ENCODE measurements around the gene DEDD2. TPM values are rescaled to one million over a fixed set of nuclear protein-coding genes. Genes with fewer than 3 reads are reported as not detected.
A peak's percentile ranks its signal among the peaks of the same experiment; 100 is the strongest.

The DEDD2 gene
- polyA plus RNA-seq, 1 of the 3 experiments (the other 2 are of a cell fraction), result 30.2 TPM

DNA sequence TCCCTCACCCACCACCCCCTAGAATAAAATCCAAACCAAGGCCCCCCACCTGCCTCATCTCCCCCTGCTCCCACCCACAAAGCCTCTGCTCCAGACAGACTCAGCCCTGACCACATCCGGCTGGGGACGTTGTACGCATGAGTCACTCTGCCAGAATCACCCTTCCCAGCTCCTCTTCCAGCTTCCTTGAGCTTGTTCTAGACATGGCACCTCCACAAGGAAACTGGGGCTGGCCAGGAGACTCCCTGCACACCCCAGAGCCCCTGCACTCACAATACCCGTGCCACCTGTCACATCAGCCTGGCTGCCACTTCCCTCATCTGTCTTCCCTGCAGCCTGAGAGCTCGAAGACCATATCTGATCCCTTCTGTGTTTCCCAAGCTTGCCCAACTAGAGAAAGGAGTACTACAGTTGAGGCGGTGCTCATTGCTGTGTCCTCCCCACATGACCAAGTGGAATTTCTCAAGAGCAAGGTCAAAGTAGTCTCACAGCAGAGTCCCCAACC is 9.7 kb downstream of the DEDD2 start:
- TF ChIP-seq, protein P1, sequence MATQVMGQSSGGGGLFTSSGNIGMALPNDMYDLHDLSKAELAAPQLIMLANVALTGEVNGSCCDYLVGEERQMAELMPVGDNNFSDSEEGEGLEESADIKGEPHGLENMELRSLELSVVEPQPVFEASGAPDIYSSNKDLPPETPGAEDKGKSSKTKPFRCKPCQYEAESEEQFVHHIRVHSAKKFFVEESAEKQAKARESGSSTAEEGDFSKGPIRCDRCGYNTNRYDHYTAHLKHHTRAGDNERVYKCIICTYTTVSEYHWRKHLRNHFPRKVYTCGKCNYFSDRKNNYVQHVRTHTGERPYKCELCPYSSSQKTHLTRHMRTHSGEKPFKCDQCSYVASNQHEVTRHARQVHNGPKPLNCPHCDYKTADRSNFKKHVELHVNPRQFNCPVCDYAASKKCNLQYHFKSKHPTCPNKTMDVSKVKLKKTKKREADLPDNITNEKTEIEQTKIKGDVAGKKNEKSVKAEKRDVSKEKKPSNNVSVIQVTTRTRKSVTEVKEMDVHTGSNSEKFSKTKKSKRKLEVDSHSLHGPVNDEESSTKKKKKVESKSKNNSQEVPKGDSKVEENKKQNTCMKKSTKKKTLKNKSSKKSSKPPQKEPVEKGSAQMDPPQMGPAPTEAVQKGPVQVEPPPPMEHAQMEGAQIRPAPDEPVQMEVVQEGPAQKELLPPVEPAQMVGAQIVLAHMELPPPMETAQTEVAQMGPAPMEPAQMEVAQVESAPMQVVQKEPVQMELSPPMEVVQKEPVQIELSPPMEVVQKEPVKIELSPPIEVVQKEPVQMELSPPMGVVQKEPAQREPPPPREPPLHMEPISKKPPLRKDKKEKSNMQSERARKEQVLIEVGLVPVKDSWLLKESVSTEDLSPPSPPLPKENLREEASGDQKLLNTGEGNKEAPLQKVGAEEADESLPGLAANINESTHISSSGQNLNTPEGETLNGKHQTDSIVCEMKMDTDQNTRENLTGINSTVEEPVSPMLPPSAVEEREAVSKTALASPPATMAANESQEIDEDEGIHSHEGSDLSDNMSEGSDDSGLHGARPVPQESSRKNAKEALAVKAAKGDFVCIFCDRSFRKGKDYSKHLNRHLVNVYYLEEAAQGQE (IDR thresholded peaks at IDR 0.05; ENCODE audit: low read depth, low read length), result no peak
- TF ChIP-seq, protein P2, sequence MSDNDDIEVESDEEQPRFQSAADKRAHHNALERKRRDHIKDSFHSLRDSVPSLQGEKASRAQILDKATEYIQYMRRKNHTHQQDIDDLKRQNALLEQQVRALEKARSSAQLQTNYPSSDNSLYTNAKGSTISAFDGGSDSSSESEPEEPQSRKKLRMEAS (IDR thresholded peaks at IDR 0.05; ENCODE audit: low read depth), result 0 out of 2 replicates have a peak, but pooled peaks have one; percentile 41
- TF ChIP-seq RFX5 (IDR thresholded peaks at IDR 0.05; ENCODE audit: low read length) (no peak), JUND (IDR thresholded peaks at IDR 0.05) (peak; percentile 64; the same call in 1 of the 2 replicates), FOXJ3 (CRISPR knock-in tag; IDR thresholded peaks at IDR 0.05) (no peak), GABPA (IDR thresholded peaks at IDR 0.05; ENCODE audit: low read depth) (peak; percentile 41; the same call in 1 of the 2 replicates), CHD2 (IDR thresholded peaks at IDR 0.05; ENCODE audit: low read length, partially characterized antibody) (no peak), POLR2AphosphoS5 (IDR thresholded peaks at IDR 0.05; ENCODE audit: low read depth, low read length) (no peak), FOSL2 (IDR thresholded peaks at IDR 0.05; ENCODE audit: borderline replicate concordance, low read depth) (peak; percentile 87), EP300 (IDR thresholded peaks at IDR 0.05; ENCODE audit: borderline replicate concordance in 1 of 2, low read depth in 1 of 2, low read length in 1 of 2) (no peak; a peak in 1 of 4 replicates), TEAD4 (IDR thresholded peaks at IDR 0.05; ENCODE audit: borderline replicate concordance, insufficient read depth) (no peak), SIN3A (IDR thresholded peaks at IDR 0.05; ENCODE audit: borderline replicate concordance, low read depth, low read length) (no peak), MXI1 (IDR thresholded peaks at IDR 0.05; ENCODE audit: low read depth, low read length) (no peak), TCF12 (IDR thresholded peaks at IDR 0.05) (peak; percentile 56; the same call in 1 of the 2 replicates), EZH2phosphoT487 (IDR thresholded peaks at IDR 0.05; ENCODE audit: borderline replicate concordance, low read depth) (no peak), GATA2 (CRISPR knock-in tag; IDR thresholded peaks at IDR 0.05) (no peak), YY1 (IDR thresholded peaks at IDR 0.05; ENCODE audit: low read depth) (no peak)
- TF ChIP-seq, protein P3, sequence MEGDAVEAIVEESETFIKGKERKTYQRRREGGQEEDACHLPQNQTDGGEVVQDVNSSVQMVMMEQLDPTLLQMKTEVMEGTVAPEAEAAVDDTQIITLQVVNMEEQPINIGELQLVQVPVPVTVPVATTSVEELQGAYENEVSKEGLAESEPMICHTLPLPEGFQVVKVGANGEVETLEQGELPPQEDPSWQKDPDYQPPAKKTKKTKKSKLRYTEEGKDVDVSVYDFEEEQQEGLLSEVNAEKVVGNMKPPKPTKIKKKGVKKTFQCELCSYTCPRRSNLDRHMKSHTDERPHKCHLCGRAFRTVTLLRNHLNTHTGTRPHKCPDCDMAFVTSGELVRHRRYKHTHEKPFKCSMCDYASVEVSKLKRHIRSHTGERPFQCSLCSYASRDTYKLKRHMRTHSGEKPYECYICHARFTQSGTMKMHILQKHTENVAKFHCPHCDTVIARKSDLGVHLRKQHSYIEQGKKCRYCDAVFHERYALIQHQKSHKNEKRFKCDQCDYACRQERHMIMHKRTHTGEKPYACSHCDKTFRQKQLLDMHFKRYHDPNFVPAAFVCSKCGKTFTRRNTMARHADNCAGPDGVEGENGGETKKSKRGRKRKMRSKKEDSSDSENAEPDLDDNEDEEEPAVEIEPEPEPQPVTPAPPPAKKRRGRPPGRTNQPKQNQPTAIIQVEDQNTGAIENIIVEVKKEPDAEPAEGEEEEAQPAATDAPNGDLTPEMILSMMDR (IDR thresholded peaks at IDR 0.05), result no peak
- Histone ChIP-seq H3K27me3 (ENCODE audit: insufficient read depth) (no peaks in the 10 kb centered on the region), H3K9me3 (no peaks in the 10 kb centered on the region), H3K9me2 (no peaks in the 10 kb centered on the region), H3K79me2 (ENCODE audit: insufficient read depth) (peaks cover 43% of the 10 kb centered on the region), H3K4me3 (ENCODE audit: low read depth in 2 of 2, low read length in 1 of 2) (no peak overlapping the region), H3K9ac (no peak overlapping the region; the same call in 1 of the 2 replicates), H3K4me1 (ENCODE audit: control insufficient read depth in 1 of 2, insufficient read depth in 2 of 2, low read depth in 1 of 2, low read length in 1 of 2) (peaks cover 0 to 17% of the 10 kb centered on the region in 2 experiments; a peak in 2 of 4 replicates), H3F3A (replicated peaks; ENCODE audit: insufficient read depth) (peaks cover 5% of the 10 kb centered on the region), H3K27ac (ENCODE audit: low read depth in 2 of 2, low read length in 1 of 2) (peak overlapping the region in 1 of 2 experiments; percentile 70; a peak in 2 of 4 replicates), H3K36me3 (replicated peaks in 1 of 2; ENCODE audit: control insufficient read depth in 1 of 2, insufficient read depth in 2 of 2, low read length in 1 of 2) (peaks cover 19 to 39% of the 10 kb centered on the region in 2 experiments), H4K20me1 (ENCODE audit: insufficient read depth) (no peaks in the 10 kb centered on the region), H3K4me2 (peak overlapping the region; percentile 57), H2AFZ (ENCODE audit: low read depth) (no peak overlapping the region)
- CTCF ChIA-PET, result interaction anchor here (1.0 to 1.7 kb wide), 3 partner anchors 23 to 93 kb away, joined by 3 to 5 read pairs (median 4); no protein-coding TSS in a partner anchor
- DNase-seq, result no peak
- WGBS (ENCODE audit: low lambda C conversion rate), result 56% methylated on average over 6 of the region's 6 CpGs
- POLR2A ChIA-PET, result no interaction called here
